ENCODE measurements around the gene RERE.
A peak's percentile ranks its signal among the peaks of the same experiment; 100 is the strongest.

The RERE gene

DNA sequence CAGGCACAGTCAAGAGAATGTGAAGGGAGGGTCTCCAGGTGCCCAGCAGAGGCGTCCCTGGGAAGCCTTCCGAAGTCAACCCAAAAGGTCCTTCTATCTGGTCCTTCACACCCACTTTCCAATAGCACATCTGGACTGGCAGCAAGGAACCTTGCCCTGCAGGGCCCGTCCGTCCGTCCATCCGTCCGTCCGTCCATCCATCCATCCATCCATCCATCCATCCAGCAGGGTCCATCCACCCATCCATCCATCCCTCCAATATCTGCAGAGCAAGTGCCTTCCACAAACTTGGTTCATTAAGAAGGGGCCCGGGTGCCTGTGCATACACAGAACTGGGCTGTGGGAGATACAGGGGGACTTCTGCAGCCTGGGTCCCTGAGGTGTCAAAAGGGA is 468.0 kb downstream of the RERE start:
- DNase-seq (ENCODE audit: low read depth), result no peak

DNA sequence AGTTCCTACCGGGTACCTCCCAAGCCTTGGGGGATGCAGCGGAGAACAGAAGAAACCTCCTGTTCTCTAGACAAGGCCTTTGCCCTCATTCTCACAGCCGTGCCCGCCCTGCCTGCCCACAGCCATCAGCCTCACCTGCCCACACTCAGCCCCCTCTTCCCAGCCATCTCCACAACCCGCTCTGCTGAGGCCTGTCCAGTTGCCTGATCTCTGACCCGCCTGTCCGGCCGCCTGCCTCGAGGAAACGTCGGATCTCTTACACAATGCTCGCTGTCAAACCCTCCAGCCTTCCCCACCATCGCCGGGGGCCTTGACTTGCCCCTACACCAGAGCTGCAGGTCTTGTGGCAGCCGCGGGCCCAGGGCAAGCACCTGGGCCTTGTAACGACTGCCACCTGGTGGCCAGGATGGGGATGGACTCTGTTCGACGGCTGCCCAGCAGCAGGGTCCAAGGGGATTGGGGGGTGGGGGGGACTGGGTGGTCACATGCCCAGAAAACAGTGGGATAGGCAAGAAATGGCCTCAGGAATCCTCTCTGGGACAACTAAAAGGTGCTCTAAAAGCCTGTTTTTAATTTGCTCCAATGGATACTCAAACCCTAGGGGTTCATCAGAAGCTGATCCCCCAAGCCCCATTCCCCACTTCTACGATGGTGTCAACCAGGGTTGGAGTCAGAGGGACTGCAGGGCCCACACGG is 468.5 kb downstream of the RERE start:
- DNase-seq (ENCODE audit: low read depth), result no peak

DNA sequence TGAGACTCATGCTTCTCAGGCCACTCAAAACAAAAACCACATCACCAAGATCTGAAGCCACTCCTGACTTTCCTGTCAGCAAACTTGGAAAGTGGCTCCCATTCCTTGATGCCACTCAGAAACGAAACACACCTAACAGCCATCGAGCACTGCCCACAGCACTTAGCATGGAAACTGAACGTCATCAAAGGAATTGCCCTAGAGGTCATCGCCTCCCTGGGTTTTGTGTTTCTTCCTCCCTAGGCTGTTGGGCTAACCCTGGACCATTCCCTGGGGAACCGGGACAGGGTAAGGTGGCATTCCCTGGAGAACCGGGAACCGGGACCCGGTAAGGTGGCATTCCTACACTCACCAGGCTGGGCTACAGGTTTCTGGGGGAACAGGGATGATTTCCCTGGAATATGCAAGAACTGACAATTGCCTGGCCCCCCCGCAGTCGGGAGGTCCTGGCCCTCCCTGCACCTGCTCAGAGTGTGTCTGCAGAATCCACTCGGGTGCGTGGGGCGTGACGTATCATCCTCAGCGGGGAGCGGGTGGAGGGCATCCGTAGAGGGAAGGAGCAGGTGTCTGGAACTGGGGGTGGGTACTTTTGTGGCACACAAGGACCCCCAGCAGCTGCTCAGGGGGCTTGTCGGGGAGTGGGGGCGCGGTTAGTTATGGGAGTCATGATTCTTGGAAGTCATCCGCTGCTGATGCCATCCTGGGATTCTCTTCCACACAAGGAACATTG is 469.2 kb downstream of the RERE start:
- no peak for DNase-seq (ENCODE audit: low read depth)

DNA sequence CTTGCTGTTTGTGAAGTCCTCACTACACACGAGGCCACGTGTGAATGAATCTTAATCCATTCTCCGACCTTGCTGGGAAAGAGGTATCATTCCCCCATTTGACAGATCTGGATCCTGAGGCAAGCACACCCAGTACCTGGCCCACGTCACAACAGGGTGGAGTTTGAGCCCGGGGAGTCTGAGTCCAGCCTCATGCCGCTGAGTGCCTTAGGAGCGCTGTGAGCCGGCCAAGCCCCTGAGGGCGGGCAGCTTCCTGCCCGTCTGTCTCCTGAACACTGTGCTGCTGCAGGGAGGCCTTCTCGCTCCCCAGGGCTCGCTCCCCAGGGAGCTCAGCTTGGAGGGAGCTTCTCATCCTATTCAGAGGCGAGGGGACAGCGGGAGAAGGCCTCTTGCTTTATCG is 469.8 kb downstream of the RERE start:
- DNase-seq (ENCODE audit: low read depth), result no peak

DNA sequence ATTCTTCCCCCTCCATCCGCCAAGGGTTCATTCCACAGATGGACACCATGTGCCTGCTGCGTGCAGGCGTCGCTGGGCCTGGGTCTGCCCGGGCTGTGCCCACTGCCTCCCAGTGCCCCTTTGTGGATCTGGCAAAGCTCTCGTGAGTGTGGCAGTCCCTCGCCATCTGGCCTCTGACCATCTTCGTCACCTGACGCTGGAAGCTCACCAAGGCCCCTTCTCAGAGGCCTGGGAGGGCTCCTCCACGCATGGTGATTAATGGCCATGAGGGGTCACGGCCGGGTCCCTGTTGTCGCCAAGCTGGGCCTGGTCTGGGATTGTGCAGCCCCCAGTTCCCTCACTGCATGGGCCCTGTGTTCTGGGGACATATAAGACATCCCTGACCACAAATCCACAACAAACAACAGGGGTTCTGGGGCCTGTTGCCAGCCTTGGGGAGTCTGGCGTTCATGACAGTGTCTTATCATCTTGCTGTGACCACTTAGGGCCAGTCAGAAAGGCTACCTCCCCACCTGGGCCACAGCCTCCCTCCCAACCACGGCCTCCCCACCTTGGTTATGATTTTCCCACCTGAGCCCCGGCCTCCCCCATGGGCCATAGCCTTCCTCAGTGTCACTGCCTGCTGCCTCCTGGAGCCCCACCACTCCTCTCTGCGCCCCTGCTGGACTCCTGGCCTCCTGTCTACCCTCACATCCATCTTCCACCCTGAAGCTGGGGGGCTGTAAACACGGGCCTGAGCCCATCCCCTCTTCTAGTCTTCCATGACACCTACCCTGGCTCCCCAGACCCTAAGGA is 471.6 kb downstream of the RERE start:
- DNase-seq (ENCODE audit: low read depth), result no peak

DNA sequence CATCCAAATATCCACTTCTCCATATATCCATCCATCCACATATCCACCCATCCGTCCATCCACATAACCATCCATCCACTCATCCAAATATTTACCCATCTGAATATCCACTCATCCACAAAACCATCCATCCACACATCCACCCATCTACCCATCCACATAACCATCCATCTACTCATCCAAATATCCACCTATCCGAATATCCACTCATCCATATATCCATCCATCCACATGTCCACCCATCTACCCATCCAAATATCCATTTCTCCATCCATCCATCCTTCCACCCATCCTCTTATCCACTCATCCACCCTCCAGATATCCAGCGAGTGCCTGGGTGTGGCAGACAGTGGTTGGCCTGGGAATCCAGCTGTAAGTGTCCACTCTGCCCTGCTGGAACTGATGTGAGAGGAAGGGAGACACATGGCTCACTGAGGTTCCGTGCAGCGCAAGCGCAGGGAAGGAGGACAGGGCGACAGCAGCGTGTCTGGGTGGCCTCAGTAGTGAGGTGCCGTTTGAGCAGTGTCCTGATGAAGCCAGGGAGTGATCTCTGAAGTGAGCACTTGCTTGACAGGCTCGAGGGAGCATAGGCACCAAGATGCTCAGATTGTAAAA is 472.4 kb downstream of the RERE start:
- DNase-seq (ENCODE audit: low read depth), result no peak

DNA sequence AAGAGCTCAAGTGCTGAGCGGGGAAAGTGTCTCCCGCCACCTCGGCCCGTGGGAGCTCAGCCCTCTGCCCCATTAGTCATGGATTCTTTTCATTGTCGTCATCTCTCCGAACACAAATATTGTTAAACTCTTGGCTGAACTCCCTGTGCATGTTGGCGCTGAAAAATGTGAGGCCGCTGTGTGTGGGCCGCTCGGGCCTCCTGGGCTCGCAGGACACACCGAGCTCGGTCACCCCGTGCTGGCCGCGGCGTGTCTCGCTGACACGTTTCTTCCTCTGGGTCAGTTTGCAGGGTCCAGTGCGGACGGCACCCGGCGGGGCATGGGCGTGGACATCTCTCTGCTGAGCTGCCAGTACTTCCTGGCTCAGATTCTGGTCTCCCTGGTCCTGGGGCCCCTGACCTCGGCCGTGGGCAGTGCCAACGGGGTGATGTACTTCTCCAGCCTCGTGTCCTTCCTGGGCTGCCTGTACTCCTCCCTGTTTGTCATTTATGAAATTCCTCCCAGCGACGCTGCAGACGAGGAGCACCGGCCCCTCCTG is 473.9 kb downstream of the RERE start:
- DNase-seq (ENCODE audit: low read depth), result peak; percentile 94

DNA sequence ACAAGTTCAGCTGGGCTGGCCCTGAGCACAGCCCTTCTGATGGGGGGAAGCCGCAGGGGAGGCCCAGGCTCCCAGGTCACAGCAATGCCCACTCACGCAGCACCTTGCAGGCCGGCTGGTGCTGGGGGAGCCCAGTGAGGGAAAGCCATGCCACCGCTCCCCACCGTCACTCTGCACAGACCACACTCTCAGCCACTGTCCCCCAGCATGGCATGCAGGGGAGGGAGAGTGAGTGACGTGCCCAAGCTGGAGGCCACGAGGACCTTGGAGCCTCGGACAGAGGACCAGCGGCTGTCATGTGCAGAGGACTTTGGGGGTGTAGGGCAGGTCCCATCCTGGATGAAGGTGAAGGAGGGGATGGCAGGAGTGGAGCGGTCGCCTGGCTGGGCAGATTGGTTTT is 474.4 kb downstream of the RERE start:
- DNase-seq (ENCODE audit: low read depth), result no peak

DNA sequence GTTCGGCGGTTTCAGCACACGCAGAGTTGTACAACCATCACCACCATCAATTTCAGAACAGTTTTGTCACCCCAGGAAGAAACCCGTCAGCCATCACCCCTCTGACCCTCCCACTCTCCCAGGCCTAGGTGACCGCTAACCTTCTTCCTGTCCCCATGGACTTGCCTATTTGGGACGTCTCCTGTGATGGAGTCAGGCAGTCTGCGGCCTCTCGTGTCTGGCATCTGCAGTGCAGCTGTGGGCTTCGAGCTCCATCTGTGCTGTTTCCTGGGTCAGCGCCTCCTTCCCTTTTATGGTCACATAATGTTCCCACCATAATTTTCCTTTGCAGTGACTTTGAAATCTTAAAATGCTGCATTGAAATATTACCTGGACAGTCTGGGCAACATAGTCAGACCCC is 475.1 kb downstream of the RERE start:
- peak; percentile 55 for DNase-seq (ENCODE audit: low read depth)

DNA sequence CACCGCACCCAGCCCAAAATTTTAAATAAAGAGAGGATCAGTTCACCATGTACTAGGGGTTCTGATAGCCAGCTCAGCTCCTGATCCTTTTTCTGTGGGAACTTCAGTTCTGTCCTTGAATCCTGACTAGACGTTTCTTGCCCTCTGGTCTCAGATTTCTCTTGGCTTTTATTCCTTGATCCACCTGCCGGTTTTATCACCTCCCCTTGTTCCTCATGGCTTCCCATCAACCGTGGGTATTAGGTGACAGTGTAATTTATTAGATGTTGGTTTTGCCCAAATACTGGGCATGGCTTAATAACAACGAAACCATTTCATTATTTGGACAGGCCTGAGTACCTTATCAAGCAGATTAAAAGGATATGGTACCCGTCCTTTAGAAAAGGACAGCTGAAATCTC is 477.0 kb downstream of the RERE start:
- no peak for DNase-seq (ENCODE audit: low read depth)

DNA sequence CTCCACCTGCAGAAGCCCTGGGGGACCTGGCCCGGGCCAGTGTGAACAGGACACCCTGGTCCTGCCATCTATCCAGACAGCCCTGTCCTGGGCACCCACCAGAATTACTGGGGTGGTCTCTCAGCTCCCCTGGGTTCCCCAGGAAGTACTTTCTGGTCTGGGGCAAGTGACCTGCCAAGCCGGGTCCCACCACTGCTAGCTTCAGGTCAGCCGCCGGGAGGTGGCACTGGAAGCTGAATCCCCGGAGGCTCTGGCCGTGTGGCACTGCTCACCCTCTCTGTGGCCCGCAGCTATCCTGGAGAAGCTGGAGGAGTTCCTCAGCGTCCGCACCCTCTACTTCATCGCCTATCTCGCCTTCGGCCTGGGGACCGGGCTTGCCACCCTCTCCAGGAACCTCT is 478.2 kb downstream of the RERE start:
- DNase-seq (ENCODE audit: low read depth), result no peak

DNA sequence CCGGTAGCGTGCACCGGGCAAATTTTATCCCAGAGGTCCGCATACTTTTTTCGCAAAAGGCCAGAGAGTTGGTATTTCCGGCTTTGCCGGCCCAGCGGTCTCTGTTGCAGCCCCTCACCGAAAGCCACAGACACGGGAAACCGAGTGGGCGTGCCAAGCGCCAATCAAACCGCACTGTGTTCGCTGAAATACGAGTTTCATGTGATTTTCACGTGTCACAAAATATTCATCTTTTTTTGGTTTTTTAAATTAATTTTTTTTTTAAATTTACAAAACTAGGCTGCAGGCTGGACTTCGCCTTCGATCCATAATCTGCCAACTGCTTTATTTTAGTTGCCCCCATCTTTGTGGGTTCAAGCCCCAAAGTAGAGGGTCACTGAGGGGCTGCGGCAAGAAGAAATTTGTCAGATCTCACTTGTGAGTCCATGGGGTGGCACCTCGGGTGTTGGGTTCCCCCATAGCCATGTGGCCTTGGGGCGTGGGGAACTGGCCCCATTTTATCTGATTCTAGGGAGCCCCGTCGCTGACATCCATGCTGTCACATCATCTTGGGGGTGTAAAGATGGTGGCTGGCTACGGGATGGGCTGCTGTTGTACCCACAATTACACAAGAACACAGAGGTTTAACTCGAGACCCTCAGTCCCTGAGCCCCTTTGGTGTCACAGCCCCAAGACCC is 478.8 kb downstream of the RERE start:
- DNase-seq (ENCODE audit: low read depth), result no peak

DNA sequence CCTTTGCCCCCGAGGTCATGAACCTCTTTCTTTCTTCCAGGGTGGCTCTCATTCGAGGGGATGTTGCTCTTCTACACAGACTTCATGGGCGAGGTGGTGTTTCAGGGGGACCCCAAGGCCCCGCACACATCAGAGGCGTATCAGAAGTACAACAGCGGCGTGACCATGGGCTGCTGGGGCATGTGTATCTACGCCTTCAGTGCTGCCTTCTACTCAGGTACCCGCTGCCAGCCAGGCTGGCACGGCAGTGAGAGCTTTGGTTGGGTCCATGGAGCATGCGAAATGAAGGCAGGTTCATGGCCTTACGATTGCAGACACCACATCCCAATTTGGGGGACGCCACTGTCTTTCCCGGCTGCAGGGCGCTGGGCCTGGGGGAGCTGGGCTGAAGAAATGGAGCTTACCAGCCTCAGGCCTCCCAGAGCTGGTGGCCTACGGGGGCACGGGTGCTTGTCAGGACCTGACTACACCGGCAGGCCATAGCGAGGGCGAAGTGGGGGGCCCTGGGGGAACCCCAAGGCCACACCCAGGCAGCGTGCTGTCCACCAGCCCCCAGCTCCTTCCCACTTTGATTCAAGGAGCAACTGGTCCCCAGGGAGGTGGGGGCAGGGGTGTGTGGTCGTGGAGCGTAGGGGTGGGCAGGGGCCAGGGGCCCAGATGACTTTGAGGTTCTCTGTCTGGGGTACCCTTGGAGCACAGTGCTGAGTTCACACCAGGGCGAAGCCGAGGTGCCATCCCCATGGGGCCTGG is 479.5 kb downstream of the RERE start:
- no peak for DNase-seq (ENCODE audit: low read depth)

DNA sequence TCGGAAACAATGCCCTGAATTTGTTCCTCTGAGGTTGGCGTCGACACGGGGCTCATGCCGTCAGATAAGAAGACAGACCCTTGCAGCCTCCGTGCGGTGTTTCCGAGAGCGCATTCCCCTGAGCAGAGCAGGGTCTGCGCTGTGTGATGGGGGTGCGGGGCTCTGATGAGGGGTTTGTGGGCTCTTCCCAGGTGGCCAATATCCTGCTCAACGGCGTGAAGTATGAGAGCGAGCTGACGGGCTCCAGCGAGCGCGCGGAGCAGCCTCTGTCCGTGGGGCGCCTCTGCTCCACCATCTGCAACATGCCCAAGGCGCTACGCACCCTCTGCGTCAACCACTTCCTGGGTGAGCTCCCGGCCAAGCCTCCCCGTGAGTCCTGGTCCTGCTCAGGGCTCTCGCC is 482.2 kb downstream of the RERE start:
- no peak for DNase-seq (ENCODE audit: low read depth)

DNA sequence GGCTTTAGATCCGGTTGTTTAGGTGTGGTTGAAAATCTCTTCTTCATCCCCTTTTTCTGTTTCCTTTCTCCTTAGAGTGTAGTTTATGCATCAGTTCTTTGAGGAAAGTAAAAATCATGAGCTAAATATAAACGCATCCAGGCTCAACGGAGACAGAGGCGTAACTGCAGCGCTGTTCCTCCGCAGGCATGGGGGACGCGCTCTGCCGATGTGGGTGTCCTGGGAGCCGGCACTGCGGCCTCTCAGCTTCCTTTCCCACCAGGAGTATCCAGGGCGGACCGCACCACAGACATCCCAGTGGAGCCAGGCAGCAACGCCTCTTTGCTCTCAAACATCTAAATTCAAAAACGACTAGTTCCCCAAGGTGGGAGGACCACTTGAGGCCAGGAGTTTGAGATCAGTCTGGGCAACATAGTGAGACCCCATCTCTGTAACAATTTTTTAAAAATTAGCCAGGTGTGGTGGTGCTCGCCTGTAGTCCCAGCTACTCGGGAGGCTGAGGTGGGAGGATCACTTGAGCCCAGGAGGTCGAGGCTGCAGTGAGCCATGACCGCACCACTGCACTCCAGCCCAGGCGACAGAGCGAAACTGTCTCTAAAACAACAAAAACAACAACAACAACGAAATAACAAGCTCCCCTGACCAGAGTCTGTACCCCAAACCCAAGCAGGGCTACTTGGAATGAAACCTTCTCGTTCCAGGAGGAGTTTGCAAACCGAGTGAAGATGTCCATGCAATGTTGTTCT is 483.2 kb downstream of the RERE start:
- DNase-seq (ENCODE audit: low read depth), result no peak

DNA sequence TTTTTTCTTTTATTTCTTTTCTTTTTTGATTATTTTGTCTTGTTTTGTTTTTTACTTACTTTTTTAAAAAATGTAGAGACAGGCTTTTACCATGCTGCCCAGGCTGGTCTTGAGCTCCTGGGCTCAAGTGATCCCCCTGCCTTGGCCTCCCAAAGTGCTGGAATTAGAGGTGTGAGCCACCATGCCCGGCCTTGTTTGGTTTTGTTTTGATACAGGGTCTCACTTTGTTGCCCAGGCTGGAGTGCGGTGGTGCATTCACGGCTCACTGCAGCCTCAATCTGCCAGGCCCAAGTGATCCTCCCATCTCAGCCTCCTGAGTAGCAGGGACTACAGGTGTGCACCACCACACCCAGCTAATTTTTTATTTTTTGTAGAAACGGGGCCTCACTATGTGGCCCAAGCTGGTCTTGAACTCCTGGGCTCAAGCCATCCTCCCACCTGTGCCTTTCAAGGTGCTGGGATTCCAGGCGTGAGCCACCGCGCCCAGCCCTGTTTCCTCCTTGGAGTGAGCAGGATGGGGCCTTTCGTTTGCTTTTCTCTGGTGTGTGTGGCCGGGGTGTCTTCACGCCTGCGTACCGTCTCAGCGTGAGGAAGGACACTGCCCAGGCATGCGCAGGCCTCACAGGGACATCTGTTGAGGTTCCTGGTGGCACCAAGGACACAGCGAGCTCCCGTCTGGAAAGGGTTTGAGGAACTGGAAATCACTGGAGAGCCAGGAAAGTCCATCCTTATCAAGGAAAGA is 484.0 kb downstream of the RERE start:
- no peak for DNase-seq (ENCODE audit: low read depth)

DNA sequence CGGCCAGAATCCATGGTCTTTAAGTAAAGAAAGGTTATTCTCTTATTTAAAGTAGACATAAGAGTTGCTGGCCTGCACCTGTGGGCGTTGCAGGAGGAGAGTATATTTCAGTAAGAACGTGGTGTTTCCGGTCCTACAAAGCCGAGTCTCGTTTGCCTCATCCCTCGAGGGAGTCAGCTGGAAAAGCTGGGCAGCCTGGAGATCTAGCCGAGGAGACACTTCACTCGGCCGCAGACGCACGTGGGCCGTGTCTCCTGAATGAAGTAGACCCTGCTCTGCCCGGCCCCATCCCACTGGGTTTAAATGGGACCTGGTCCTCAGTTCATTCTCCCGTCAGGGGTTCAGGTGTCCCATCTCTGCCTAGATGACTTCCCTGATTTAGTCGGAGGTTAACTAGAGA is 484.6 kb downstream of the RERE start:
- no peak for DNase-seq (ENCODE audit: low read depth)

DNA sequence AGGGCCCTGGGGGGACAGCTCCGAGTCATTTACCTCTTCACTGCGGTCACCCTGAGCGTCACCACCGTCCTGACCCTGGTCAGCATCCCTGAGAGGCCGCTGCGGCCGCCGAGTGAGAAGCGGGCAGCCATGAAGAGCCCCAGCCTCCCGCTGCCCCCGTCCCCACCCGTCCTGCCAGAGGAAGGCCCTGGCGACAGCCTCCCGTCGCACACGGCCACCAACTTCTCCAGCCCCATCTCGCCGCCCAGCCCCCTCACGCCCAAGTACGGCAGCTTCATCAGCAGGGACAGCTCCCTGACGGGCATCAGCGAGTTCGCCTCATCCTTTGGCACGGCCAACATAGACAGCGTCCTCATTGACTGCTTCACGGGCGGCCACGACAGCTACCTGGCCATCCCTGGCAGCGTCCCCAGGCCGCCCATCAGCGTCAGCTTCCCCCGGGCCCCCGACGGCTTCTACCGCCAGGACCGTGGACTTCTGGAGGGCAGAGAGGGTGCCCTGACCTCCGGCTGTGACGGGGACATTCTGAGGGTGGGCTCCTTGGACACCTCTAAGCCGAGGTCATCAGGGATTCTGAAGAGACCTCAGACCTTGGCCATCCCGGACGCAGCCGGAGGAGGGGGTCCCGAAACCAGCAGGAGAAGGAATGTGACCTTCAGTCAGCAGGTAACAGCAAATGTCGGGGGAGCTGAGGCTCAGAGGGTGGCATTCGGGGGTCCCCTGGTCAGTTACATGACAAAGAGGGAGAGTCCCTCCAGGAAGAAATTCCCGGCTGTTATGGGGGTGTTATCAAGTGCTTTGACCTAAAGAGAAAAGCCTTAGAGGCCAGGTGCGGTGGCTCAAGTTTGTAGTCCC is 486.9 kb downstream of the RERE start:
- no peak for DNase-seq (ENCODE audit: low read depth)

DNA sequence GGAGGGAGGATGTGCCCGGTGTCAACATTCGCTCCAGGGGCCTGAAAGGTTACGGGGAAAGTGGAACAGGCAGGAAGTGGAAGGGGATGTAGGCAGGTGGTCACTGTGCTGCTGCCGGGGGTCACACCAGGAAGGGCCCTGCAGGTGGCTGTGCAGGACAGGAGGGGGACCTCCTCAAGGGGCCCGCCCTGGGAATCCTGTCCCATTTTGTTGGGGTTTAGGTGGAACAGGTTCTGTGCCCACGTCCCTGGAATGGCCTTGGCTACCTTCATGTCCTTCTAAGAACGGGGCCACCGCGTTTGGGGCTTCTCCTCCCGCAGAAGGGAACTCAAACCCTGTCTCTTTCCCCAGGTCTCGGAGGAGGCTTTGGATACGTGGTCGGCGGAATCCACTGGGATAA is 487.6 kb downstream of the RERE start:
- no peak for DNase-seq (ENCODE audit: low read depth)
